ENCODE data around the gene CHCHD4. TPM values are rescaled to one million over a fixed set of nuclear protein-coding genes. Genes with fewer than 3 reads are reported as not detected.
"Not testable (repeated sequence)": the region's sequence is repeated elsewhere in the genome, so short reads cannot be mapped to it uniquely, and the experiment has no call there.

CHCHD4 gene
- total RNA-seq, 1 donor from 2014 or later = 9.2 TPM

GRCh38 chr3:14117468-14118399, 6.9 kb downstream of the CHCHD4 start:
- Histone ChIP-seq H3K27ac (no peak overlapping the region), H3K79me2 (ENCODE audit: low read depth) (no peaks in the 10 kb centered on the region), H2AFZ (replicated peaks) (no peak overlapping the region), H3K36me3 (no peaks in the 10 kb centered on the region), H3K4me2 (no peak overlapping the region), H3K9ac (no peak overlapping the region), H4K20me1 (ENCODE audit: low read depth) (no peaks in the 10 kb centered on the region), H3F3A (ENCODE audit: low read depth) (no peaks in the 10 kb centered on the region), H3K27me3 (no peaks in the 10 kb centered on the region), H3K4me1 (peaks cover 7% of the 10 kb centered on the region), H3K9me3 (ENCODE audit: low read depth) (no peaks in the 10 kb centered on the region), H3K4me3 (no peak overlapping the region)
- Mint-ChIP-seq H3K27ac (no peak overlapping the region), H3K36me3 (peaks cover 19% of the 10 kb centered on the region), H3K4me1 (no peaks in the 10 kb centered on the region), H3K9me3 (no peaks in the 10 kb centered on the region), H3K4me3 (no peak overlapping the region), H3K27me3 (ENCODE audit: insufficient read depth, low read depth) (no peaks in the 10 kb centered on the region)
- no peak for DNase-seq (ENCODE audit: low spot score)
- TF ChIP-seq CTCF (IDR thresholded peaks at IDR 0.05) = no peak

- Histone ChIP-seq H3K36me3 (no peaks in the 10 kb centered on the region), H3K27me3 (no peaks in the 10 kb centered on the region), H2AFZ (replicated peaks) (no peak overlapping the region), H3K9me3 (ENCODE audit: low read depth) (no peaks in the 10 kb centered on the region), H3K4me3 (no peak overlapping the region), H3F3A (ENCODE audit: low read depth) (no peaks in the 10 kb centered on the region), H3K27ac (no peak overlapping the region), H3K9ac (no peak overlapping the region), H3K4me1 (no peaks in the 10 kb centered on the region), H3K79me2 (ENCODE audit: low read depth) (no peaks in the 10 kb centered on the region), H3K4me2 (no peak overlapping the region), H4K20me1 (ENCODE audit: low read depth) (no peaks in the 10 kb centered on the region)
- H3K4me3 Mint-ChIP-seq = no peak overlapping the region
- no peaks in the 10 kb centered on the region for H3K9me3 Mint-ChIP-seq
- peaks cover 2% of the 10 kb centered on the region for H3K27me3 Mint-ChIP-seq (ENCODE audit: insufficient read depth, low read depth)
- TF ChIP-seq EZH2phosphoT487 (IDR thresholded peaks at IDR 0.05) (no peak), CTCF (IDR thresholded peaks at IDR 0.05) (peak; percentile 58)
- H3K27ac Mint-ChIP-seq = no peak overlapping the region
- H3K36me3 Mint-ChIP-seq = peaks cover 16% of the 10 kb centered on the region
- peak; percentile 20 for DNase-seq (ENCODE audit: low spot score)
- H3K4me1 Mint-ChIP-seq = no peaks in the 10 kb centered on the region
Measured at GRCh38 chr3:14113965-14114635, 10.6 kb downstream of the CHCHD4 start.

GRCh38 chr3:14110699-14111098, 14.0 kb downstream of the CHCHD4 start:
- Histone ChIP-seq H3K4me2 (no peak overlapping the region), H3K27me3 (no peaks in the 10 kb centered on the region), H3F3A (ENCODE audit: low read depth) (no peaks in the 10 kb centered on the region), H3K4me1 (no peaks in the 10 kb centered on the region), H3K79me2 (ENCODE audit: low read depth) (no peaks in the 10 kb centered on the region), H2AFZ (replicated peaks) (no peak overlapping the region), H3K4me3 (no peak overlapping the region), H4K20me1 (ENCODE audit: low read depth) (no peaks in the 10 kb centered on the region), H3K9me3 (ENCODE audit: low read depth) (no peaks in the 10 kb centered on the region), H3K9ac (no peak overlapping the region), H3K27ac (no peak overlapping the region), H3K36me3 (no peaks in the 10 kb centered on the region)
- Mint-ChIP-seq H3K36me3 (peaks cover 16% of the 10 kb centered on the region), H3K27me3 (ENCODE audit: insufficient read depth, low read depth) (peaks cover 5% of the 10 kb centered on the region), H3K4me1 (no peaks in the 10 kb centered on the region), H3K9me3 (no peaks in the 10 kb centered on the region), H3K4me3 (no peak overlapping the region), H3K27ac (no peak overlapping the region)
- TF ChIP-seq EZH2 (IDR thresholded peaks at IDR 0.05) (no peak), EZH2phosphoT487 (IDR thresholded peaks at IDR 0.05) (no peak), CTCF (IDR thresholded peaks at IDR 0.05) (no peak)
- no peak for DNase-seq (ENCODE audit: low spot score)

GRCh38 chr3:14109821-14110220, 14.8 kb downstream of the CHCHD4 start:
- not testable (repeated sequence) for H3K4me3 Mint-ChIP-seq; H3K9me3 ChIP-seq (ENCODE audit: low read depth); H3K27ac ChIP-seq; H3K4me3 ChIP-seq; H3K27me3 Mint-ChIP-seq (ENCODE audit: insufficient read depth, low read depth); H4K20me1 ChIP-seq (ENCODE audit: low read depth); H3K9ac ChIP-seq; H3K27me3 ChIP-seq; H3K4me2 ChIP-seq; H3F3A ChIP-seq (ENCODE audit: low read depth); H3K36me3 ChIP-seq; H2AFZ ChIP-seq (replicated peaks); H3K79me2 ChIP-seq (ENCODE audit: low read depth); H3K4me1 Mint-ChIP-seq; H3K9me3 Mint-ChIP-seq; H3K4me1 ChIP-seq; DNase-seq (ENCODE audit: low spot score); H3K27ac Mint-ChIP-seq
- peaks cover 16% of the 10 kb centered on the region for H3K36me3 Mint-ChIP-seq
